ENCODE measurements around the gene SCRT2. TPM values are rescaled to one million over a fixed set of nuclear protein-coding genes. Genes with fewer than 3 reads are reported as not detected.

The SCRT2 gene
- polyA plus RNA-seq, 1 donor from 2014 or later = 2.5 TPM

DNA sequence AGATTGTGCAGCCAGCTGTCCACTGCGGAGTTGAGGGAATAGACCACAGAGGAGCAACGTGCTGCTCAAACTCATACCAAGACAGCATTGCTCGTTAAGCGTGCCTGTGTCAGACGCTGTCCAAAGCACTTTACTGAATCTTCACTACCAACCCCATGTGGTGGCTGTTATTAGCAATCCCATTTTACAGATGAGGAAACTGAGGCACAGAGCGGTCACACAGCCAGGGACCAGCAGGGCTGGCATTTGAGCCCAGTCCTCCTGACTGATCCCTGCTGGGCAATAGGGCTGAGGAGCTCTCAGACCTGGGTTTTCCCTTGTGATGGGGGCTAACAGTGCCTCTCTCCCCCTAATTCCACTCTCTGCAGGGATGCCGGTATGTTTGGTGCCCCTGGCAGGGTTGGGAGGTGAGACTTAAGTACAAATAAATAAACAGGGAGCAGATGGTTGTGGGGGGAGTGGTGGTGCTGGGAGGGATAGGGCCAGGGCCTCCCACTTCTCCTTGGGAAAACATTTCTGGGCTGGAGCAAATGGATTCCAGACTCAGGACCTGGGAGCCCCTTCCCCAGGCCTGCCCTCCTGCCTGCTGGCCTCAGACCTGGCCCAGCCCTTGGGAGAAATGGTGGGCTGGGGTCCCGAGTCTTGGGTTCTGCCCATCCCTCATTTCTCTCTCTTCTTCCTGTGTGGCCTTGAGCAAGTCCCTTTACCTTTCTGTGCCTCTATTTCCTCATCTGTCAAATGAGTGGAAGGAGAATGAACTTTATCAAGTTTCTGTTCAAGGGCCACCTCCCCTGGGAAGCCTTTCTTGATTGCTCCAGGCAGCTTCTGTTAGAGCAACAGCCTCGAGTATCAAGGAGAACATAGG is 40.3 kb downstream of the SCRT2 start:
- Histone ChIP-seq H3K27me3 (ENCODE audit: insufficient read depth, low read depth, low read length) (no peaks in the 10 kb centered on the region), H3K4me3 (ENCODE audit: low read length) (no peak overlapping the region), H3F3A (ENCODE audit: insufficient read depth, low read length, poor library complexity, severe bottlenecking) (no peaks in the 10 kb centered on the region), H3K9ac (ENCODE audit: low read length) (no peak overlapping the region), H3K9me2 (ENCODE audit: insufficient read depth, low read length) (no peaks in the 10 kb centered on the region), H4K20me1 (ENCODE audit: insufficient read depth) (no peaks in the 10 kb centered on the region), H3K79me2 (replicated peaks; ENCODE audit: insufficient read depth, low read length) (no peaks in the 10 kb centered on the region), H3K36me3 (ENCODE audit: insufficient read depth, low read length) (no peaks in the 10 kb centered on the region), H3K9me3 (ENCODE audit: low read length) (no peaks in the 10 kb centered on the region), H3K4me2 (ENCODE audit: low read length) (no peak overlapping the region), H2AFZ (ENCODE audit: low read depth, low read length) (no peak overlapping the region), H3K27ac (ENCODE audit: low read length) (no peak overlapping the region)
- no peak for TF ChIP-seq MXI1 (conservative IDR thresholded peaks at IDR 0.05; ENCODE audit: poor library complexity, severe bottlenecking)
- no peak for TF ChIP-seq TAF1 (IDR thresholded peaks at IDR 0.05; ENCODE audit: low read depth)
- TF ChIP-seq SMC3 (conservative IDR thresholded peaks at IDR 0.05; ENCODE audit: poor library complexity) = no peak
- TF ChIP-seq EZH2 (IDR thresholded peaks at IDR 0.05; ENCODE audit: borderline replicate concordance, insufficient read depth, low read length, poor library complexity, severe bottlenecking) = no peak
- no peak for TF ChIP-seq RAD21 (conservative IDR thresholded peaks at IDR 0.05)
- TF ChIP-seq, protein P1, sequence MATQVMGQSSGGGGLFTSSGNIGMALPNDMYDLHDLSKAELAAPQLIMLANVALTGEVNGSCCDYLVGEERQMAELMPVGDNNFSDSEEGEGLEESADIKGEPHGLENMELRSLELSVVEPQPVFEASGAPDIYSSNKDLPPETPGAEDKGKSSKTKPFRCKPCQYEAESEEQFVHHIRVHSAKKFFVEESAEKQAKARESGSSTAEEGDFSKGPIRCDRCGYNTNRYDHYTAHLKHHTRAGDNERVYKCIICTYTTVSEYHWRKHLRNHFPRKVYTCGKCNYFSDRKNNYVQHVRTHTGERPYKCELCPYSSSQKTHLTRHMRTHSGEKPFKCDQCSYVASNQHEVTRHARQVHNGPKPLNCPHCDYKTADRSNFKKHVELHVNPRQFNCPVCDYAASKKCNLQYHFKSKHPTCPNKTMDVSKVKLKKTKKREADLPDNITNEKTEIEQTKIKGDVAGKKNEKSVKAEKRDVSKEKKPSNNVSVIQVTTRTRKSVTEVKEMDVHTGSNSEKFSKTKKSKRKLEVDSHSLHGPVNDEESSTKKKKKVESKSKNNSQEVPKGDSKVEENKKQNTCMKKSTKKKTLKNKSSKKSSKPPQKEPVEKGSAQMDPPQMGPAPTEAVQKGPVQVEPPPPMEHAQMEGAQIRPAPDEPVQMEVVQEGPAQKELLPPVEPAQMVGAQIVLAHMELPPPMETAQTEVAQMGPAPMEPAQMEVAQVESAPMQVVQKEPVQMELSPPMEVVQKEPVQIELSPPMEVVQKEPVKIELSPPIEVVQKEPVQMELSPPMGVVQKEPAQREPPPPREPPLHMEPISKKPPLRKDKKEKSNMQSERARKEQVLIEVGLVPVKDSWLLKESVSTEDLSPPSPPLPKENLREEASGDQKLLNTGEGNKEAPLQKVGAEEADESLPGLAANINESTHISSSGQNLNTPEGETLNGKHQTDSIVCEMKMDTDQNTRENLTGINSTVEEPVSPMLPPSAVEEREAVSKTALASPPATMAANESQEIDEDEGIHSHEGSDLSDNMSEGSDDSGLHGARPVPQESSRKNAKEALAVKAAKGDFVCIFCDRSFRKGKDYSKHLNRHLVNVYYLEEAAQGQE (IDR thresholded peaks at IDR 0.05; ENCODE audit: borderline replicate concordance) = no peak
- TF ChIP-seq, protein P2, sequence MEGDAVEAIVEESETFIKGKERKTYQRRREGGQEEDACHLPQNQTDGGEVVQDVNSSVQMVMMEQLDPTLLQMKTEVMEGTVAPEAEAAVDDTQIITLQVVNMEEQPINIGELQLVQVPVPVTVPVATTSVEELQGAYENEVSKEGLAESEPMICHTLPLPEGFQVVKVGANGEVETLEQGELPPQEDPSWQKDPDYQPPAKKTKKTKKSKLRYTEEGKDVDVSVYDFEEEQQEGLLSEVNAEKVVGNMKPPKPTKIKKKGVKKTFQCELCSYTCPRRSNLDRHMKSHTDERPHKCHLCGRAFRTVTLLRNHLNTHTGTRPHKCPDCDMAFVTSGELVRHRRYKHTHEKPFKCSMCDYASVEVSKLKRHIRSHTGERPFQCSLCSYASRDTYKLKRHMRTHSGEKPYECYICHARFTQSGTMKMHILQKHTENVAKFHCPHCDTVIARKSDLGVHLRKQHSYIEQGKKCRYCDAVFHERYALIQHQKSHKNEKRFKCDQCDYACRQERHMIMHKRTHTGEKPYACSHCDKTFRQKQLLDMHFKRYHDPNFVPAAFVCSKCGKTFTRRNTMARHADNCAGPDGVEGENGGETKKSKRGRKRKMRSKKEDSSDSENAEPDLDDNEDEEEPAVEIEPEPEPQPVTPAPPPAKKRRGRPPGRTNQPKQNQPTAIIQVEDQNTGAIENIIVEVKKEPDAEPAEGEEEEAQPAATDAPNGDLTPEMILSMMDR (IDR thresholded peaks at IDR 0.05; ENCODE audit: poor library complexity, severe bottlenecking) = no peak

DNA sequence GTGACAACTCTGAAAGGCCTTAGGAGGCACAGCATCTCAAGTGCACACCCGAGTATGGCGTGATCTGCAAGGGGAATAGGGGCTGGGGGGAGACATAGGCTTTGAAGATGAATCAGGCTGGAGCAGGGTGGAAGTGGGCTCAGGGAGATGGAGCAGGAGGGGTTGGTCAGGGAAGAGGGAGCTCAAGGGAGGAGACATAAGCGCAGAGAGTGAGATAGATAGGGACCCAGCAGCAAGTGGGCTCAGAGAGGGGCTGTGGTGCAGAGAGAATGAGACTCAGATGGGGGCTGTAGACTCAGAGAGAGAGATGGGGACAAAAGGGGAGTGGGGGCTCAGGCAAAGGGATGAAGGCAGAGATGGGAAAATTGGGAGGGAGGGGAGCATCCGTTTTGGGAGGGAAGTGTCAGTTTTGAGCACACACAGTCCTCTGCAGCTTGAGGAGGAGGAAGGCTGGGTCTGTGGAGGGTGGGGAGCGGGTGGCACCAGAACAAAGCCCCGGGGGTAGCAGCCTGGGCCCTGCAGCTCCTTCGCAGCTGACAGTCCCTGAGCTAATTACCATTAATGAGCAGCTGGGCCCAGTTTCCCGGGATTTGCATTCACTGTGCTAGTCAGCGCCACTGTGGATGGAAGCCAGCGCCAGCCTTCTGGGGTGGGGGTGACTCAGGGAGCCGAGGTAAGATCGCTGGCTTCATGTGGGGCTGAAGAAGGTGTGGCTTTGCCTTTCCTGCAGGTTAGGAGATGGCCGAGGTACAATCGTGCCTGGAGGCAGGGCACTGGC is 41.3 kb downstream of the SCRT2 start:
- no peak overlapping the region for H3K4me3 ChIP-seq (ENCODE audit: low read length)
- H3K27me3 ChIP-seq (ENCODE audit: insufficient read depth, low read depth, low read length) = no peaks in the 10 kb centered on the region
- H3K9ac ChIP-seq (ENCODE audit: low read length) = no peak overlapping the region
- no peaks in the 10 kb centered on the region for H4K20me1 ChIP-seq (ENCODE audit: insufficient read depth)
- no peaks in the 10 kb centered on the region for H3K9me3 ChIP-seq (ENCODE audit: low read length)
- no peak overlapping the region for H3K4me2 ChIP-seq (ENCODE audit: low read length)
- no peaks in the 10 kb centered on the region for H3K79me2 ChIP-seq (replicated peaks; ENCODE audit: insufficient read depth, low read length)
- no peaks in the 10 kb centered on the region for H3K36me3 ChIP-seq (ENCODE audit: insufficient read depth, low read length)
- peak overlapping the region; percentile 12 for H2AFZ ChIP-seq (ENCODE audit: low read depth, low read length)
- no peak overlapping the region for H3K27ac ChIP-seq (ENCODE audit: low read length)
- no peaks in the 10 kb centered on the region for H3F3A ChIP-seq (ENCODE audit: insufficient read depth, low read length, poor library complexity, severe bottlenecking)
- no peak for TF ChIP-seq EP300 (conservative IDR thresholded peaks at IDR 0.05; ENCODE audit: poor library complexity, severe bottlenecking)
- TF ChIP-seq, protein P1 (IDR thresholded peaks at IDR 0.05; ENCODE audit: borderline replicate concordance) = no peak
- no peak for TF ChIP-seq MXI1 (conservative IDR thresholded peaks at IDR 0.05; ENCODE audit: poor library complexity, severe bottlenecking)
- TF ChIP-seq TAF1 (IDR thresholded peaks at IDR 0.05; ENCODE audit: low read depth) = no peak
- no peak for TF ChIP-seq RAD21 (conservative IDR thresholded peaks at IDR 0.05)
- TF ChIP-seq POLR2AphosphoS5 (IDR thresholded peaks at IDR 0.05) = no peak
- TF ChIP-seq SMC3 (conservative IDR thresholded peaks at IDR 0.05; ENCODE audit: poor library complexity) = no peak
- no peaks in the 10 kb centered on the region for H3K9me2 ChIP-seq (ENCODE audit: insufficient read depth, low read length)
